ENCODE measurements around the gene TSPAN16.
"Not testable (repeated sequence)": the region's sequence is repeated elsewhere in the genome, so short reads cannot be mapped to it uniquely, and the experiment has no call there.

TSPAN16 gene

GRCh38 chr19:11321191-11322126 lies 25.5 kb downstream of the TSPAN16 start:
- Mint-ChIP-seq H3K27ac (no peak overlapping the region), H3K4me1 (ENCODE audit: low read depth) (peaks cover 26% of the 10 kb centered on the region), H3K4me3 (no peak overlapping the region), H3K27me3 (ENCODE audit: low read depth) (no peaks in the 10 kb centered on the region), H3K9me3 (no peaks in the 10 kb centered on the region), H3K36me3 (ENCODE audit: low read depth) (peaks cover 7% of the 10 kb centered on the region)

GRCh38 chr19:11322269-11323024 lies 26.5 kb downstream of the TSPAN16 start:
- H3K36me3 Mint-ChIP-seq (ENCODE audit: low read depth) = peaks cover 11% of the 10 kb centered on the region
- peaks cover 26% of the 10 kb centered on the region for H3K4me1 Mint-ChIP-seq (ENCODE audit: low read depth)
- no peak overlapping the region for H3K4me3 Mint-ChIP-seq
- no peaks in the 10 kb centered on the region for H3K9me3 Mint-ChIP-seq
- no peaks in the 10 kb centered on the region for H3K27me3 Mint-ChIP-seq (ENCODE audit: low read depth)
- no peak overlapping the region for H3K27ac Mint-ChIP-seq

DNA sequence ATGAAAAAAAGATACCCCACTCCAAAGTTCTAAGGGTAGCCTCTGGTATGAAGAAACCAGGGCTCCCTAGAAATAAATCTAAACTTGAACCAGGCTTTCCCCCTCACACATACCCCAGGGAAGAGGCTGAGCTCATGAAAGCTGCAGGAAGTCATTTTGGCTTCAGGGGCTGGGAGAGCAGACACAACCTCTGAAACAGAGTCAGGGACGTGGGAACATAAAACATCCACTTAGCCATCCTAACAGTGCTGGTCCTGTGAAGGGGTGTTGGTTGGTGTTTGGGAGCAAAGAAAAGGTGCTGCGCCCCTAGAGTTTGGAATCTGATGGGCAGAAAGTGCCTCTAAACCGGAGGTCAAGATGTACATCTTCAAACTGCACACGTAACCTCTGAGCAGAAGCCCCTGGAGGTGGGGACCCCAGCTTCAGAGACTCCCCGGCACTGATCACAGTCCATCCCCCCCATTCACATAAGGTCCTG lies 27.7 kb downstream of the TSPAN16 start:
- Mint-ChIP-seq H3K36me3 (ENCODE audit: low read depth) (peaks cover 11% of the 10 kb centered on the region), H3K4me3 (peak overlapping the region; percentile 77), H3K4me1 (ENCODE audit: low read depth) (peaks cover 26% of the 10 kb centered on the region), H3K9me3 (no peaks in the 10 kb centered on the region), H3K27me3 (ENCODE audit: low read depth) (no peaks in the 10 kb centered on the region), H3K27ac (peak overlapping the region; percentile 90)

GRCh38 chr19:11324079-11324661 lies 28.2 kb downstream of the TSPAN16 start:
- H3K4me3 Mint-ChIP-seq = peak overlapping the region; percentile 77
- H3K9me3 Mint-ChIP-seq = no peaks in the 10 kb centered on the region
- H3K27ac Mint-ChIP-seq = peak overlapping the region; percentile 90
- H3K4me1 Mint-ChIP-seq (ENCODE audit: low read depth) = peaks cover 26% of the 10 kb centered on the region
- peaks cover 11% of the 10 kb centered on the region for H3K36me3 Mint-ChIP-seq (ENCODE audit: low read depth)
- H3K27me3 Mint-ChIP-seq (ENCODE audit: low read depth) = no peaks in the 10 kb centered on the region

- H3K4me1 Mint-ChIP-seq (ENCODE audit: low read depth) = peaks cover 26% of the 10 kb centered on the region
- peaks cover 11% of the 10 kb centered on the region for H3K36me3 Mint-ChIP-seq (ENCODE audit: low read depth)
- H3K9me3 Mint-ChIP-seq = no peaks in the 10 kb centered on the region
- H3K27ac Mint-ChIP-seq = peak overlapping the region; percentile 90
- H3K27me3 Mint-ChIP-seq (ENCODE audit: low read depth) = no peaks in the 10 kb centered on the region
- peak overlapping the region; percentile 77 for H3K4me3 Mint-ChIP-seq
These were observed 28.9 kb downstream of the TSPAN16 start for GRCh38 chr19:11324748-11325389.

DNA sequence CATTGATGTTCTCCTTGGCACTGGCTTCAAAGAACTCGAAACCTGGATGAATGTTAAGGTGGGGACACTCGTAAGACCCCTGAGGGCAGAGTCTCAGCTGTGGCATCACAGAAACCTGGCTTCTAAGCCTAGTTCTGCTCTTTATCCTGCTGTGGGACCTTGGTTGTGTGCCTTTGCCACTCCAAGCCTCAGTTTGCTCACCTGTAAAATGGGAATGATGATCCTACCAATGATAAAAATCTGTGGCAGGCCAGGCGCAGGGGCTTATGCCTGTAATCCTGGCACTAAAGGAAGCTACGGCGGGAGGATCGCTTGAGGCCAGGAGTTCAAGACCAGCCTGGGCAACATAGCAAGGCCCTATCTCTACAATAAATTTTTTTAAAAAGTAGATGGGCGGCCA lies 29.6 kb downstream of the TSPAN16 start:
- H3K9me3 Mint-ChIP-seq = no peaks in the 10 kb centered on the region
- no peaks in the 10 kb centered on the region for H3K27me3 Mint-ChIP-seq (ENCODE audit: low read depth)
- H3K4me1 Mint-ChIP-seq (ENCODE audit: low read depth) = peaks cover 26% of the 10 kb centered on the region
- H3K36me3 Mint-ChIP-seq (ENCODE audit: low read depth) = peaks cover 11% of the 10 kb centered on the region
- H3K27ac Mint-ChIP-seq = no peak overlapping the region
- no peak overlapping the region for H3K4me3 Mint-ChIP-seq

DNA sequence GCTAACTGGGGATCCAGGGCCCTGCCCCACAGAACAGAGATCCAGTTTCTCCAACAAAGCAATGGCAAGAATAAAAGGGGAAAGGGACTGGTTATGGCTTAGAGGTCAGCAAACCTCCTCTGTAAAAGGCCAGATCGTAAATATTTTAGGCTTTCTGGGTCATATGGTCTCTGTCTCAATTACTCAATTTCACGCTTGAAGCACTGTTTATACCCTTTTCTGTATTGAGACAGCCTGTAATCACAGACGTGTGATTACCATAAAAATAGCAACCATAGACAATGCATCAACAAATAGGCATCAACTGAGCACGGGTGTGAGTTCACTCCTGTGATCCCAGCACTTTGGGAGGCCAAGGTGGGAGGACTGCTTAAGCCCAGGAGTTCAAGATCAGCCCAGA lies 34.2 kb downstream of the TSPAN16 start:
- Mint-ChIP-seq H3K27me3 (ENCODE audit: low read depth) (no peaks in the 10 kb centered on the region), H3K27ac (no peak overlapping the region), H3K4me3 (no peak overlapping the region), H3K9me3 (no peaks in the 10 kb centered on the region), H3K4me1 (ENCODE audit: low read depth) (no peaks in the 10 kb centered on the region), H3K36me3 (ENCODE audit: low read depth) (peaks cover 10% of the 10 kb centered on the region)

DNA sequence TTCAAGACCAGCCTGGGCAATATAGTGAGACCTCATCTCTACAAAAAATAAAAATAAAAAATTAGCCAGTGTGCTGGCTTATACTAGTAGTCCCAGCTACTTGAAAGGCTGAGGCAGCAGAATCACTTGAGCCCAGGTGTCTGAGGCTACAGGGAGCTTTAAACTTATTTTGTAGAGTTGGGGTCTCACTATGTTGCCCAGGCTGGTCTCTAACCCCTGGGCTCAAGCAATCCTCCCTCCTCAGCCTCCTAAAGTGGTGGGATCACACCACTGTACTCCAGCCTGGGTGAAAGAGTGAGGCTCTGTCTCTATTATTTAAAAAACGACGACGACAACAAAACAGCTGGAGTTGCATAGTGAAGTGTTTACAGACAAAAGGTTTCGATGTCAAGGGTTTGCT lies 35.5 kb downstream of the TSPAN16 start:
- Mint-ChIP-seq H3K27me3 (ENCODE audit: low read depth) (no peaks in the 10 kb centered on the region), H3K4me1 (ENCODE audit: low read depth) (no peaks in the 10 kb centered on the region), H3K9me3 (no peaks in the 10 kb centered on the region), H3K4me3 (no peak overlapping the region), H3K36me3 (ENCODE audit: low read depth) (peaks cover 18% of the 10 kb centered on the region), H3K27ac (no peak overlapping the region)

- peaks cover 16% of the 10 kb centered on the region for H3K36me3 Mint-ChIP-seq (ENCODE audit: low read depth)
- H3K4me1 Mint-ChIP-seq (ENCODE audit: low read depth) = peaks cover 2% of the 10 kb centered on the region
- no peak overlapping the region for H3K4me3 Mint-ChIP-seq
- H3K27me3 Mint-ChIP-seq (ENCODE audit: low read depth) = no peaks in the 10 kb centered on the region
- H3K27ac Mint-ChIP-seq = no peak overlapping the region
- H3K9me3 Mint-ChIP-seq = no peaks in the 10 kb centered on the region
These were observed 36.9 kb downstream of the TSPAN16 start for GRCh38 chr19:11332822-11333221.

DNA sequence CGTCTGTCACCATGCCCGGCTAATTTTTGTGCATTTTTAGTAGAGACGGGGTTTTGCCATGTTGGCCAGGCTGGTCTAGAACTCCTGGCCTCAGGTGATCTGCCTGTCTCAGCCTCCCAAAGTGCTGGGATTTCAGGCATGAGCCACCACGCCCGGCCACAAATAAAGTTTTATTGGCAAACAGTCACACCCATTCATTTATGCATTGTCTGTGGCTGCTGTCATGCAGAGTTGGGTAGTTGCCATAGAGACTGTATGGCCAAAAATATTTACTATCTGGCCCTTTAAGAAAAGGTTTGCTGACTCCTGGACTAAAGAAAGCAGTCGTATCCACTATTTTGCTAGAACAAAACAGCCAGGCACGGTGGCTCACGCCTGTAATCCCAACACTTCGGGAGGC lies 37.9 kb downstream of the TSPAN16 start:
- H3K36me3 Mint-ChIP-seq (ENCODE audit: low read depth) = peaks cover 16% of the 10 kb centered on the region
- not testable (repeated sequence) for H3K4me3 Mint-ChIP-seq; H3K27me3 Mint-ChIP-seq (ENCODE audit: low read depth); H3K9me3 Mint-ChIP-seq; H3K4me1 Mint-ChIP-seq (ENCODE audit: low read depth); H3K27ac Mint-ChIP-seq

- H3K4me3 Mint-ChIP-seq = no peak overlapping the region
- peaks cover 16% of the 10 kb centered on the region for H3K36me3 Mint-ChIP-seq (ENCODE audit: low read depth)
- H3K4me1 Mint-ChIP-seq (ENCODE audit: low read depth) = peaks cover 12% of the 10 kb centered on the region
These were observed 39.6 kb downstream of the TSPAN16 start for GRCh38 chr19:11335449-11336146.

DNA sequence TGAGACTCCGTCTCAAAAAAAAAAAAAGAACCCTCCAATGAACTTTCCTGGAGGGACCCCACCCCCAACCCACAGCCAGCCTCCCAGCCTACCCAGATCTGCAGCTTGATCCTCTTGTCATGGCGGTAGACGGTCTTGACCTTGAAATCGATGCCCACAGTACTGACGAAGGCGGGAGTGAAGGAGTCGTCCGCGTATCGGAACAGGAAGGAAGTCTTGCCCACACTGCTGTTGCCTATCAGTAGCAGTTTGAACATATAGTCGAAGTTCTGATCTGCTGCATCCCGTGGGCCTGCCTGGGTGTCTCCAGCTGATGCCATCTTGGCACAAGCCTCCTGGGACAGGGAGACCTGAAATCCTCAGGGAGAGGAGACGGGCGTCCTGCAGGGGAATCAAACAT lies 41.1 kb downstream of the TSPAN16 start:
- H3K4me1 Mint-ChIP-seq (ENCODE audit: low read depth) = peaks cover 12% of the 10 kb centered on the region
- H3K4me3 Mint-ChIP-seq = no peak overlapping the region
- no peaks in the 10 kb centered on the region for H3K27me3 Mint-ChIP-seq (ENCODE audit: low read depth)
- H3K27ac Mint-ChIP-seq = peak overlapping the region; percentile 11
- H3K9me3 Mint-ChIP-seq = no peaks in the 10 kb centered on the region
- peaks cover 16% of the 10 kb centered on the region for H3K36me3 Mint-ChIP-seq (ENCODE audit: low read depth)

More at GRCh38 chr19:11335449-11336146, 39.6 kb downstream of the TSPAN16 start:
- Mint-ChIP-seq H3K27me3 (ENCODE audit: low read depth) (no peaks in the 10 kb centered on the region), H3K9me3 (no peaks in the 10 kb centered on the region), H3K27ac (no peak overlapping the region)

DNA sequence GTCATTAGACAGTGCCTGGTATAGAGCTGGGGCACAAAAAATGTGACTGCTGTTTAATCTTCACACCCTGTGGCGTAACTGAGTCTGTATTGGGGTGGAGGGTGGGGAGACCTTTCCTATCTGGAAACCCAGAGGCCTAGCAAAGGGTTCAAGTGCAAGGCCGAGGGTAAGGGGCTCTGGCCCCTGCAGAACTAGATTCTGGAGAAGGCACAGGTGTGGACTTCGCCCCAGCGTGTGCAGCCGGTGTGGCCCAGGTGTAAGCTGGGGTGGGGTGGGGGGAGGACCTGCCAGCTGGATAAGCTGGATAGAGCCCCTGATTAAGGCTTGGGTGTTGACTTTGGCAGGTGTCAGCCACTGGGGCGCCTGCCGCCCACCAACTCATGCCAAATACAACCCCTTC lies 42.2 kb downstream of the TSPAN16 start:
- Mint-ChIP-seq H3K27ac (no peak overlapping the region), H3K36me3 (ENCODE audit: low read depth) (peaks cover 19% of the 10 kb centered on the region), H3K4me3 (no peak overlapping the region), H3K4me1 (ENCODE audit: low read depth) (peaks cover 12% of the 10 kb centered on the region), H3K9me3 (no peaks in the 10 kb centered on the region), H3K27me3 (ENCODE audit: low read depth) (no peaks in the 10 kb centered on the region)
